NK-92 treated with Interleukin-12 subunit alpha and Interleukin-12 subunit beta, amount 100 ng/mL, for 24 hours (cell line): ENCODE results near the gene C9orf72.
"Not testable (repeated sequence)": the region's sequence is repeated elsewhere in the genome, so short reads cannot be mapped to it uniquely, and the experiment has no call there.

Experiments used
- DNase-seq: peaks from one replicate; lab custom pipeline; 2025; lab: John Stamatoyannopoulos, UW

Gene C9orf72

GRCh38 chr9:27572918-27573633 lies at the start of gene C9orf72:
Gene C9orf72, minus strand, starts transcription at chr9:27573481. Its CDS starts 6,361 bp downstream, at chr9:27567120.
- peak; percentile 83 for DNase-seq

- DNase-seq = no peak
These were observed 49.5 kb upstream of the C9orf72 start for GRCh38 chr9:27622693-27623340.

- no peak for DNase-seq
These were observed 46.5 kb upstream of the C9orf72 start for GRCh38 chr9:27619743-27620142.

GRCh38 chr9:27618066-27618465 lies 44.8 kb upstream of the C9orf72 start:
- no peak for DNase-seq

- DNase-seq = no peak
These were observed 41.3 kb upstream of the C9orf72 start for GRCh38 chr9:27614551-27614950.

GRCh38 chr9:27612036-27612435 lies 38.8 kb upstream of the C9orf72 start:
- not testable (repeated sequence) for DNase-seq

- DNase-seq = no peak
These were observed 37.3 kb upstream of the C9orf72 start for GRCh38 chr9:27610622-27611021.

GRCh38 chr9:27602954-27603353 lies 29.7 kb upstream of the C9orf72 start:
- no peak for DNase-seq

- DNase-seq = no peak
These were observed 29.0 kb upstream of the C9orf72 start for GRCh38 chr9:27602142-27602861.

GRCh38 chr9:27601396-27601795 lies 28.1 kb upstream of the C9orf72 start:
- no peak for DNase-seq

GRCh38 chr9:27600256-27600655 lies 27.0 kb upstream of the C9orf72 start:
- no peak for DNase-seq

- no peak for DNase-seq
These were observed 26.6 kb upstream of the C9orf72 start for GRCh38 chr9:27599870-27600238.

- no peak for DNase-seq
These were observed 26.0 kb upstream of the C9orf72 start for GRCh38 chr9:27599102-27599869.

- no peak for DNase-seq
These were observed 22.5 kb upstream of the C9orf72 start for GRCh38 chr9:27595733-27596132.

GRCh38 chr9:27591672-27592071 lies 18.4 kb upstream of the C9orf72 start:
- no peak for DNase-seq

- no peak for DNase-seq
These were observed 17.8 kb upstream of the C9orf72 start for GRCh38 chr9:27591093-27591492.

GRCh38 chr9:27590651-27591050 lies 17.4 kb upstream of the C9orf72 start:
- no peak for DNase-seq

GRCh38 chr9:27589462-27589861 lies 16.2 kb upstream of the C9orf72 start:
- DNase-seq = no peak

- no peak for DNase-seq
These were observed 13.0 kb upstream of the C9orf72 start for GRCh38 chr9:27586304-27586703.

GRCh38 chr9:27584931-27585330 lies 11.7 kb upstream of the C9orf72 start:
- no peak for DNase-seq

GRCh38 chr9:27582794-27583193 lies 9.5 kb upstream of the C9orf72 start:
- no peak for DNase-seq

- no peak for DNase-seq
These were observed 8.5 kb upstream of the C9orf72 start for GRCh38 chr9:27581826-27582225.
